Measurements from ENCODE around the gene ARAP1. TPM values are rescaled to one million over a fixed set of nuclear protein-coding genes. Genes with fewer than 3 reads are reported as not detected.

Gene ARAP1
- total RNA-seq, 1 donor from 2014 or later: 55.1 TPM

GRCh38 chr11:72767203-72768062 is 15.2 kb upstream of the ARAP1 start:
- Mint-ChIP-seq H3K36me3 (ENCODE audit: low read depth, unreplicated experiment) (peaks cover 3% of the 10 kb centered on the region), H3K9me3 (ENCODE audit: unreplicated experiment) (no peaks in the 10 kb centered on the region), H3K4me1 (ENCODE audit: unreplicated experiment) (no peaks in the 10 kb centered on the region), H3K27me3 (ENCODE audit: unreplicated experiment) (peaks cover 13% of the 10 kb centered on the region), H3K4me3 (ENCODE audit: unreplicated experiment) (no peak overlapping the region), H3K27ac (ENCODE audit: unreplicated experiment) (no peak overlapping the region)
- DNase-seq (ENCODE audit: low spot score): no peak
- TF ChIP-seq, protein P1, sequence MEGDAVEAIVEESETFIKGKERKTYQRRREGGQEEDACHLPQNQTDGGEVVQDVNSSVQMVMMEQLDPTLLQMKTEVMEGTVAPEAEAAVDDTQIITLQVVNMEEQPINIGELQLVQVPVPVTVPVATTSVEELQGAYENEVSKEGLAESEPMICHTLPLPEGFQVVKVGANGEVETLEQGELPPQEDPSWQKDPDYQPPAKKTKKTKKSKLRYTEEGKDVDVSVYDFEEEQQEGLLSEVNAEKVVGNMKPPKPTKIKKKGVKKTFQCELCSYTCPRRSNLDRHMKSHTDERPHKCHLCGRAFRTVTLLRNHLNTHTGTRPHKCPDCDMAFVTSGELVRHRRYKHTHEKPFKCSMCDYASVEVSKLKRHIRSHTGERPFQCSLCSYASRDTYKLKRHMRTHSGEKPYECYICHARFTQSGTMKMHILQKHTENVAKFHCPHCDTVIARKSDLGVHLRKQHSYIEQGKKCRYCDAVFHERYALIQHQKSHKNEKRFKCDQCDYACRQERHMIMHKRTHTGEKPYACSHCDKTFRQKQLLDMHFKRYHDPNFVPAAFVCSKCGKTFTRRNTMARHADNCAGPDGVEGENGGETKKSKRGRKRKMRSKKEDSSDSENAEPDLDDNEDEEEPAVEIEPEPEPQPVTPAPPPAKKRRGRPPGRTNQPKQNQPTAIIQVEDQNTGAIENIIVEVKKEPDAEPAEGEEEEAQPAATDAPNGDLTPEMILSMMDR (IDR thresholded peaks at IDR 0.05; ENCODE audit: unreplicated experiment): no peak

DNA sequence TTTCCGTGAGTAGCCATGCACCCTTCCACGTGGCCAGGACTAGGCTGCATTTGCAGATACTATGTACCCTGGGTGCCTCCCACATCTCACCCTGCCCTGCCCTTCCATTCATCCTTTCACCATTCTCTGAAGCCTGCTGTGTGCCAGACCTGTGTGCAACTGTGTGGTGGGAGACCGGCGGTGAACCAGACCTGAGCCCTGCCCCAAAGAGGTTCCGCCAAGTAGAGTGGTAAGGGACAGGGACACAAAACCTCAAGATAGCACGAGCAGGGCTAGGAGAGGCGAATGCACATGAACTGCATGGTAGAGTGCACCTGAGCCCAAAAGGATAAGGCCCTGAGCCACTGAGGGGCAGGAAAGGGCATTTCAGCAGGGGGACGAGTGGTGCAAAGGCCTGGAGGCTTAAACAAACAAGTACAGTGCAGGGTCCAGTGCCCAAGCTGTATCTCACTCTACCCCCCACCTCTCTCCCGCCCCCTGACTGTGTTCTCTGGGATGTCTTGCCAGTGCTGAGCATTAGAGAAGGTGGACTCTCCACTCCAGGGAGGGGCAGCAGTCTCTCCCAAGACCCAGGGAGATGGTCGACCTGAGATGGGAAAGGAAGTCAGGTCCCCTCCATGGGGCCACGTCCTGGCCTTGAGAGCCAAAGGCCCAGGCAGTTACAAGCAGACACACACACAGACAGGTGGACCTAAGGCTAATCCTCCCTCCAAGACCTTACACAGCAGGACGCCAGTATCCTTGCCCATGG is 14.1 kb upstream of the ARAP1 start:
- Mint-ChIP-seq H3K4me3 (ENCODE audit: unreplicated experiment) (no peak overlapping the region), H3K4me1 (ENCODE audit: unreplicated experiment) (no peaks in the 10 kb centered on the region), H3K36me3 (ENCODE audit: low read depth, unreplicated experiment) (no peaks in the 10 kb centered on the region), H3K9me3 (ENCODE audit: unreplicated experiment) (no peaks in the 10 kb centered on the region), H3K27me3 (ENCODE audit: unreplicated experiment) (peaks cover 9% of the 10 kb centered on the region), H3K27ac (ENCODE audit: unreplicated experiment) (no peak overlapping the region)
- DNase-seq (ENCODE audit: low spot score): no peak
- TF ChIP-seq, protein P1 (IDR thresholded peaks at IDR 0.05; ENCODE audit: unreplicated experiment): no peak

DNA sequence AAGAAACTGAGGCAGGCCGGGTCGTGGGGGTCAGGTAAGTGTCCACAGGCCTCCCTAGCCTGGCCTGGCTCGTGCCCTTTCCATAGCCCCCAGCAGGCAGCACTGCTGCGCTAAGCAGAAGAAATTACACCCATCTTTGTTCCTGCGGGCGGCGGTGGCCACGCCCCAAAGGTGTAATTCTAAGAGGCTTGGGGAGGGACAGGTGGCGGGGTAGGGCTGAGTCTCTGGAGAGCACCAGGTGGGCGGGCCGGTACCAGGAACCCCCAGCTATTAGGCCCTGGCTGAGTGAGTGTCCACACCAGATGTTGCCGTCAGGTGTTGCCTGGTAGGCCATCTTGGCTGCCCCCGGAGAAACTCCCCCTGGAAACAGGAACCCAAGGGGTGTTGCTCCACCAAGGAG is 12.3 kb upstream of the ARAP1 start:
- Mint-ChIP-seq H3K36me3 (ENCODE audit: low read depth, unreplicated experiment) (no peaks in the 10 kb centered on the region), H3K27ac (ENCODE audit: unreplicated experiment) (no peak overlapping the region), H3K4me3 (ENCODE audit: unreplicated experiment) (no peak overlapping the region), H3K4me1 (ENCODE audit: unreplicated experiment) (no peaks in the 10 kb centered on the region), H3K27me3 (ENCODE audit: unreplicated experiment) (peaks cover 7% of the 10 kb centered on the region), H3K9me3 (ENCODE audit: unreplicated experiment) (no peaks in the 10 kb centered on the region)
- no peak for DNase-seq (ENCODE audit: low spot score)
- TF ChIP-seq, protein P1 (IDR thresholded peaks at IDR 0.05; ENCODE audit: unreplicated experiment): no peak

GRCh38 chr11:72763823-72764222 is 11.6 kb upstream of the ARAP1 start:
- Mint-ChIP-seq H3K4me3 (ENCODE audit: unreplicated experiment) (no peak overlapping the region), H3K4me1 (ENCODE audit: unreplicated experiment) (no peaks in the 10 kb centered on the region), H3K9me3 (ENCODE audit: unreplicated experiment) (no peaks in the 10 kb centered on the region), H3K27ac (ENCODE audit: unreplicated experiment) (peak overlapping the region; percentile 24), H3K36me3 (ENCODE audit: low read depth, unreplicated experiment) (peaks cover 1% of the 10 kb centered on the region), H3K27me3 (ENCODE audit: unreplicated experiment) (peaks cover 5% of the 10 kb centered on the region)
- no peak for DNase-seq (ENCODE audit: low spot score)
- TF ChIP-seq, protein P1 (IDR thresholded peaks at IDR 0.05; ENCODE audit: unreplicated experiment): no peak
